IMR-90 (cell line): ENCODE measurements around the gene IL1RL1.

Experiments used
- CHD1 ChIP-seq: IDR thresholded peaks from 2 replicates; pipeline ENCODE4 v1.6.1; 2012; ENCODE audit warnings: low read depth, low read length, improper control_type of control experiment
- FOS ChIP-seq: fragments of 150-350 bp; IDR thresholded peaks from 2 replicates; pipeline ENCODE4 v1.6.1; 2016; ENCODE audit warnings: low read depth, low read length
- MAZ ChIP-seq: IDR thresholded peaks from 2 replicates; pipeline ENCODE4 v1.6.1; 2012; ENCODE audit warnings: low read depth, mild to moderate bottlenecking, low read length, improper control_type of control experiment, moderate library complexity, borderline replicate concordance
- MXI1 ChIP-seq: IDR thresholded peaks from 2 replicates; pipeline ENCODE4 v1.6.1; 2012; ENCODE audit warnings: low read depth, mild to moderate bottlenecking, low read length, moderate library complexity, borderline replicate concordance
- POLR2A ChIP-seq: IDR thresholded peaks from 2 replicates; pipeline ENCODE4 v1.6.1; 2012; ENCODE audit warnings: mild to moderate bottlenecking, low read depth, low read length
- RAD21 ChIP-seq: IDR thresholded peaks from 2 replicates; pipeline ENCODE4 v1.6.1; 2012; ENCODE audit warnings: low read length, improper control_type of control experiment
- SMC3 ChIP-seq: fragments of 150-350 bp; IDR thresholded peaks from 2 replicates; pipeline ENCODE4 v1.6.1; 2016; ENCODE audit warnings: low read depth, mild to moderate bottlenecking, antibody characterized with exemption, low read length, moderate library complexity
- USF2 ChIP-seq: fragments of 150-350 bp; IDR thresholded peaks from 2 replicates; pipeline ENCODE4 v1.6.1; 2017; ENCODE audit warnings: mild to moderate bottlenecking, antibody characterized with exemption, low read length, low read depth
- TF ChIP-seq, protein P1 (sequence below): conservative IDR thresholded peaks from 2 replicates; pipeline ENCODE4 v1.5.1; 2012; ENCODE audit warnings: mild to moderate bottlenecking, low read depth, low read length, improper control_type of control experiment

GRCh38 chr2:102289129-102289528 lies 22.2 kb upstream of the IL1RL1 start:
- TF ChIP-seq, protein P1, sequence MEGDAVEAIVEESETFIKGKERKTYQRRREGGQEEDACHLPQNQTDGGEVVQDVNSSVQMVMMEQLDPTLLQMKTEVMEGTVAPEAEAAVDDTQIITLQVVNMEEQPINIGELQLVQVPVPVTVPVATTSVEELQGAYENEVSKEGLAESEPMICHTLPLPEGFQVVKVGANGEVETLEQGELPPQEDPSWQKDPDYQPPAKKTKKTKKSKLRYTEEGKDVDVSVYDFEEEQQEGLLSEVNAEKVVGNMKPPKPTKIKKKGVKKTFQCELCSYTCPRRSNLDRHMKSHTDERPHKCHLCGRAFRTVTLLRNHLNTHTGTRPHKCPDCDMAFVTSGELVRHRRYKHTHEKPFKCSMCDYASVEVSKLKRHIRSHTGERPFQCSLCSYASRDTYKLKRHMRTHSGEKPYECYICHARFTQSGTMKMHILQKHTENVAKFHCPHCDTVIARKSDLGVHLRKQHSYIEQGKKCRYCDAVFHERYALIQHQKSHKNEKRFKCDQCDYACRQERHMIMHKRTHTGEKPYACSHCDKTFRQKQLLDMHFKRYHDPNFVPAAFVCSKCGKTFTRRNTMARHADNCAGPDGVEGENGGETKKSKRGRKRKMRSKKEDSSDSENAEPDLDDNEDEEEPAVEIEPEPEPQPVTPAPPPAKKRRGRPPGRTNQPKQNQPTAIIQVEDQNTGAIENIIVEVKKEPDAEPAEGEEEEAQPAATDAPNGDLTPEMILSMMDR: no peak
- TF ChIP-seq POLR2A (no peak), MAZ (no peak), MXI1 (no peak), FOS (no peak), RAD21 (no peak), USF2 (no peak), CHD1 (no peak), SMC3 (no peak)
